ENCODE results near the gene IDI2. TPM values are rescaled to one million over a fixed set of nuclear protein-coding genes. Genes with fewer than 3 reads are reported as not detected.
A peak's percentile ranks its signal among the peaks of the same experiment; 100 is the strongest.

Gene IDI2
- total RNA-seq, 1 experiment from 2014 or later: not detected

DNA sequence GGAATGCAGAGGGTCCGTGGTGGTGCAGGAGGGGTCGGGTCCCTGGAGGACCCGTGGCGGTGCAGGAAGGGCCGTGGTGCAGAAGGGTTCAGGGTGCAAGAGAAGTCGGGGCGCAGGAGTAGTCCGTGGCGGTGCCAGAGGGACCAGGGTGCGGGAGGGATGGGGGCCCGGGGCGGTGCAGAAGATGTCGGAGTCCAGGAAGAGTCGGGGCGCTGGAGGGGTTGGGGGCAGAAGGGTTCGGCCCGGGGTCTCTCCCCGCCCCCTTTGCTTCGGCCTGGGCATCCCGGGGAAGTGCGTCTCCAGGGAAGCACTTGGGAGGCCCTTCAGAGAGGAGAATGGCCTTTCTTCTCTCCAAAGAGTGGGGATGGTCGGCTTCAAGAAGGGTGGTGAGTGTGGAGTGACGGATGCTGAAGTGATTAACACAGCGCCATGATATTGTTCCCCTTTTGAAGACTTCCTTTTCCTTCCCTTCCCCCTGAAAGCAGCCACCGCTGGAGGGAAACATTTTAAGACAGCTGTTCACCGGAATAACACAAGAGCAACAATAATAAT is 31.5 kb upstream of the IDI2 start:
- Histone ChIP-seq H3K9me3 (ENCODE audit: control insufficient read depth in 1 of 2, insufficient read depth in 1 of 2, low read depth in 1 of 2, low read length in 2 of 2) (no peaks in the 10 kb centered on the region), H3K9me2 (ENCODE audit: insufficient read depth) (no peaks in the 10 kb centered on the region), H3K36me3 (ENCODE audit: control insufficient read depth in 1 of 2, insufficient read depth in 2 of 2, low read length in 2 of 2) (no peaks in the 10 kb centered on the region; a peak in 2 of 4 replicates), H3K4me3 (replicated peaks in 1 of 2; ENCODE audit: low read depth in 1 of 2, low read length in 2 of 2) (peak overlapping the region; percentile 80 to 91), H2AFZ (ENCODE audit: low read depth, low read length, poor library complexity, severe bottlenecking) (no peak overlapping the region), H3K4me1 (ENCODE audit: control insufficient read depth in 1 of 2, insufficient read depth in 2 of 2, low read length in 2 of 2) (peaks cover 12 to 16% of the 10 kb centered on the region in 2 experiments; a peak in 3 of 4 replicates), H3K9ac (ENCODE audit: low read length) (peak overlapping the region; percentile 94), H3K27me3 (ENCODE audit: insufficient read depth, low read length) (no peaks in the 10 kb centered on the region), H3K79me2 (ENCODE audit: insufficient read depth, low read length) (peaks cover 90% of the 10 kb centered on the region), H3K27ac (ENCODE audit: low read depth, low read length) (peak overlapping the region; percentile 89; the same call in 1 of the 2 replicates), H4K20me1 (ENCODE audit: insufficient read depth) (no peaks in the 10 kb centered on the region), H3K4me2 (ENCODE audit: low read length) (peak overlapping the region; percentile 82)
- ChIA-PET POLR2A (no interaction called here), RAD21 (ENCODE audit: low non-redundant PET in 1 of 2, low total read pairs in 2 of 2, uncharacterized antibody in 2 of 2, unreplicated experiment in 2 of 2) (no interaction called here), CTCF (no interaction called here)
- TF ChIP-seq SP1 (IDR thresholded peaks at IDR 0.05; ENCODE audit: low read depth) (no peak), SRF (IDR thresholded peaks at IDR 0.05; ENCODE audit: low read depth) (no peak), TCF7L2 (IDR thresholded peaks at IDR 0.05; ENCODE audit: borderline replicate concordance, extremely low read depth, insufficient read depth, insufficient read length) (no peak), EZH2phosphoT487 (IDR thresholded peaks at IDR 0.05; ENCODE audit: borderline replicate concordance) (no peak), ELF1 (IDR thresholded peaks at IDR 0.05; ENCODE audit: borderline replicate concordance, low read depth) (no peak)
- TF ChIP-seq, protein P1, sequence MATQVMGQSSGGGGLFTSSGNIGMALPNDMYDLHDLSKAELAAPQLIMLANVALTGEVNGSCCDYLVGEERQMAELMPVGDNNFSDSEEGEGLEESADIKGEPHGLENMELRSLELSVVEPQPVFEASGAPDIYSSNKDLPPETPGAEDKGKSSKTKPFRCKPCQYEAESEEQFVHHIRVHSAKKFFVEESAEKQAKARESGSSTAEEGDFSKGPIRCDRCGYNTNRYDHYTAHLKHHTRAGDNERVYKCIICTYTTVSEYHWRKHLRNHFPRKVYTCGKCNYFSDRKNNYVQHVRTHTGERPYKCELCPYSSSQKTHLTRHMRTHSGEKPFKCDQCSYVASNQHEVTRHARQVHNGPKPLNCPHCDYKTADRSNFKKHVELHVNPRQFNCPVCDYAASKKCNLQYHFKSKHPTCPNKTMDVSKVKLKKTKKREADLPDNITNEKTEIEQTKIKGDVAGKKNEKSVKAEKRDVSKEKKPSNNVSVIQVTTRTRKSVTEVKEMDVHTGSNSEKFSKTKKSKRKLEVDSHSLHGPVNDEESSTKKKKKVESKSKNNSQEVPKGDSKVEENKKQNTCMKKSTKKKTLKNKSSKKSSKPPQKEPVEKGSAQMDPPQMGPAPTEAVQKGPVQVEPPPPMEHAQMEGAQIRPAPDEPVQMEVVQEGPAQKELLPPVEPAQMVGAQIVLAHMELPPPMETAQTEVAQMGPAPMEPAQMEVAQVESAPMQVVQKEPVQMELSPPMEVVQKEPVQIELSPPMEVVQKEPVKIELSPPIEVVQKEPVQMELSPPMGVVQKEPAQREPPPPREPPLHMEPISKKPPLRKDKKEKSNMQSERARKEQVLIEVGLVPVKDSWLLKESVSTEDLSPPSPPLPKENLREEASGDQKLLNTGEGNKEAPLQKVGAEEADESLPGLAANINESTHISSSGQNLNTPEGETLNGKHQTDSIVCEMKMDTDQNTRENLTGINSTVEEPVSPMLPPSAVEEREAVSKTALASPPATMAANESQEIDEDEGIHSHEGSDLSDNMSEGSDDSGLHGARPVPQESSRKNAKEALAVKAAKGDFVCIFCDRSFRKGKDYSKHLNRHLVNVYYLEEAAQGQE (IDR thresholded peaks at IDR 0.05; ENCODE audit: low read depth): no peak
- DNase-seq (ENCODE audit: low read depth, low spot score): no peak
- ATAC-seq: peak; percentile 17; the same call in 1 of the 2 replicates
- intact Hi-C loops (cut with micrococcal nuclease): loop anchor here (10.0 kb wide), 1 partner anchor 122 kb away; the partner anchor contains the start of gene LARP4B
- BruUV-seq (replicated peaks): no TSS peak
